ENCODE measurements around the gene NPRL2. TPM values are rescaled to one million over a fixed set of nuclear protein-coding genes. Genes with fewer than 3 reads are reported as not detected.

Gene NPRL2
- total RNA-seq, 2 experiments from 2014 or later, result 55.8 to 58.2 TPM

- H3K4me1 Mint-ChIP-seq, result peaks cover 32% of the 10 kb centered on the region
- POLR2A ChIA-PET, result interaction anchor here (0.8 to 10.5 kb wide), 15 partner anchors 9 to 536 kb away, joined by 3 to 439 read pairs (median 30); partner anchors contain the start of genes C3orf18, CISH, CYB561D2 and HEMK1
- no peak for DNase-seq
- peaks cover 41% of the 10 kb centered on the region for H3K36me3 Mint-ChIP-seq
- ATAC-seq (ENCODE audit: low read depth), result no peak
- H3K27me3 Mint-ChIP-seq, result no peaks in the 10 kb centered on the region
- no peaks in the 10 kb centered on the region for H3K9me3 Mint-ChIP-seq
- peak overlapping the region; percentile 99 for H3K4me3 Mint-ChIP-seq
- peak overlapping the region; percentile 99 for H3K27ac Mint-ChIP-seq
Measured at GRCh38 chr3:50339485-50340146, 11.0 kb downstream of the NPRL2 start.

DNA sequence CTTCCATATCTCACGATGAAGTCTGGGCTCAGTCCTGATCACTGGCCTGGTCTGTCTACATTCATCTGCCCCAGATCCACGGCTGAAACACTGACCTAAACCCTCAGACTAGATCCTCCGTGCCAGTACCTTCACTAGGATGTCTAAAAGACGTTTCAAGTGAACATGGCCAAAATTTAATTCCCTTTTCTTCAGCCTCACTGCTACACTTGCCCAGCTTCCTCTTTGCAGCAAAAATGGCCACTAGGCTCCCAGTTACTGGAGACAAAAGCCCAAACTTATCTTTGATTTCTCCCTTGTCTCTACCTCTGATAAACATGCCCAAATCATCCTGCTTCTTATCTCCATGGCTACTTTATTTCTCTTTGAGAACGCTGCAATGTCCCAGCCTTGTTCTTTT, 11.6 kb downstream of the NPRL2 start:
- peak overlapping the region; percentile 99 for H3K4me3 Mint-ChIP-seq

GRCh38 chr3:50337175-50337861, 13.3 kb downstream of the NPRL2 start:
- Mint-ChIP-seq H3K27me3 (no peaks in the 10 kb centered on the region), H3K9me3 (no peaks in the 10 kb centered on the region), H3K4me3 (peak overlapping the region; percentile 99), H3K27ac (peak overlapping the region; percentile 99), H3K4me1 (peaks cover 43% of the 10 kb centered on the region), H3K36me3 (peaks cover 50% of the 10 kb centered on the region)
- POLR2A ChIA-PET, result interaction anchor here (0.6 to 10.5 kb wide), 31 partner anchors 8 to 1935 kb away, joined by 3 to 439 read pairs (median 5); partner anchors contain the start of genes C3orf18, CISH, CYB561D2 and GNAI2
- peak; percentile 93 for DNase-seq
- peak; percentile 69 for ATAC-seq (ENCODE audit: low read depth)

More for the DNA sequence above, 11.6 kb downstream of the NPRL2 start:
- H3K27me3 Mint-ChIP-seq, result no peaks in the 10 kb centered on the region
- no peaks in the 10 kb centered on the region for H3K9me3 Mint-ChIP-seq
- DNase-seq (no peak), ATAC-seq (ENCODE audit: low read depth) (no peak)
- H3K27ac Mint-ChIP-seq, result peak overlapping the region; percentile 99
- POLR2A ChIA-PET, result interaction anchor here (0.6 to 10.5 kb wide), 12 partner anchors 10 to 988 kb away, joined by 3 to 439 read pairs (median 36); partner anchors contain the start of genes C3orf18, CISH, CYB561D2 and GNAI2
- peaks cover 38% of the 10 kb centered on the region for H3K4me1 Mint-ChIP-seq
- H3K36me3 Mint-ChIP-seq, result peaks cover 45% of the 10 kb centered on the region

DNA sequence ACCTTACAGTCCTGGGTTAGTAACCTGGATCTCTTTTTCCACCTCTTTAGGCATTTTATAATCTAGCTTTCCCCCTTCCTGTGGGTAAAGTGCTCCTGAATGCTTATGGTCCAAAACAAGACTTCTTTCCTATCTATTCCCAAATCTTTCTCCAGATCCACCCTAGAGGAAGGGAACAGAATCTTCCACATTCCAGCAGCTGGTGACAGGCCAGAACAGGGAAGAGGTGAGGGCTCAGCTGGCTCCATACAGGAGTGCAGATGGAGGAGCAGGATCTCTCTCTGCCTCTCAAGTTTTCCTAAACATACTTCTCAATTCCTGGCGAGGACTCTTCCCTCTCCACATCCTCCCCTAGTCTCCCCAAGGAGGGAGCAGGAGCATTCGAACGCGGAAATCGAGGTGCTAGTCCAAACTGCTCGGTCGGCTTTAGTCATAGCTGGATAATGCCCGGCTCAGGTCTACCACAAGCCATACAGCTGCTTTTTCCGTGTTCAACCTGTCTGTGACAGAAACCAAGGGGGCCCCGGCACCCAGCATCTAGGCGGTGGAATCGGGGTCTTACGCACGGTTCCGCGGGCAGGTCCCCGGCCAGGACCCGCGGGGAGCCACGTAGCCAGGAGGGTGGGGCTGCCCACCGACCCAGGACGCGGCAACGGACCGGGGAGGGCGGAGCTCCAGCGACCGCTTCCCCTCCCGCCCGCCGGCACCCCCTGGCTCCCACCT, 14.0 kb downstream of the NPRL2 start:
- H3K36me3 Mint-ChIP-seq, result peaks cover 55% of the 10 kb centered on the region
- no peaks in the 10 kb centered on the region for H3K9me3 Mint-ChIP-seq
- ATAC-seq (ENCODE audit: low read depth) (no peak), DNase-seq (no peak)
- H3K27me3 Mint-ChIP-seq, result no peaks in the 10 kb centered on the region
- peak overlapping the region; percentile 99 for H3K27ac Mint-ChIP-seq
- POLR2A ChIA-PET, result interaction anchor here (0.6 to 10.5 kb wide), 29 partner anchors 8 to 1049 kb away, joined by 3 to 439 read pairs (median 6); partner anchors contain the start of genes C3orf18, CISH, CYB561D2 and GNAI2
- peaks cover 38% of the 10 kb centered on the region for H3K4me1 Mint-ChIP-seq
- peak overlapping the region; percentile 99 for H3K4me3 Mint-ChIP-seq

GRCh38 chr3:50334339-50335075, 16.1 kb downstream of the NPRL2 start:
- Mint-ChIP-seq H3K27ac (peak overlapping the region; percentile 99), H3K9me3 (no peaks in the 10 kb centered on the region), H3K27me3 (no peaks in the 10 kb centered on the region), H3K4me1 (peaks cover 40% of the 10 kb centered on the region), H3K36me3 (peaks cover 63% of the 10 kb centered on the region), H3K4me3 (peak overlapping the region; percentile 74)
- ATAC-seq (ENCODE audit: low read depth), result no peak
- POLR2A ChIA-PET, result interaction anchor here (0.6 to 10.5 kb wide), 8 partner anchors 10 to 275 kb away, joined by 3 to 439 read pairs (median 4); partner anchors contain the start of genes CISH, CYB561D2, HEMK1 and HYAL3
- no peak for DNase-seq

DNA sequence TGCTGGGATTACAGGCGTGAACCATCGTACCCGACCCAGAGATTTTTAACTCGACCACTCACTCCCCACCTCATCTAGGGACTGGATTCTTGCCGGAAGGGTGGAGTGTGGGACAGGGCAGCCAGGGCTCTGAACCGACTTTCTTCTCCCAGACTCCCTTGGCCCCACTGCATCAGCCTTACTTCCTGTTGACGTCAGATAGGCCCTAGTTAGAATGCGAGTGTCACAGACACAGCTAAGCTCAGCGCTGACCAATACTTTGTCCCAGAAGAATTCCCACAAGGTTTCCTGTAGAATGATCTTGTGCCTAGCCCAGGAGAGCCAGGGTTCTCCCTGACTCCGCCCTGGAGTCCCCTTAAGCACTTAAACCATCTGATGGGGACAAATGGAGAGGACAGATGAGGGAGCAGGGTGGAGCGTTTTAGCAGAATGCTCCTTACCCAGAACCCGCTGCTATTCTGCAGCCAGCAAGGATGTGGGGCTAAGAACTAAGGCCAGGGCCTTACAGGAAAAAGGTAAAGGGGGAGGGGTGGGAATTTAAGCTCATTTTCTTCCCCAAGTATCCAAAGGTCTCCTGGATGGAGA, 16.7 kb downstream of the NPRL2 start:
- POLR2A ChIA-PET, result interaction anchor here (0.6 to 10.5 kb wide), 9 partner anchors 9 to 275 kb away, joined by 3 to 439 read pairs (median 4); partner anchors contain the start of genes CISH, CYB561D2, HEMK1 and HYAL3
- H3K4me3 Mint-ChIP-seq, result peak overlapping the region; percentile 74
- H3K27me3 Mint-ChIP-seq, result no peaks in the 10 kb centered on the region
- H3K9me3 Mint-ChIP-seq, result no peaks in the 10 kb centered on the region
- peak overlapping the region; percentile 99 for H3K27ac Mint-ChIP-seq
- H3K36me3 Mint-ChIP-seq, result peaks cover 57% of the 10 kb centered on the region
- ATAC-seq (ENCODE audit: low read depth) (no peak), DNase-seq (no peak)
- peaks cover 36% of the 10 kb centered on the region for H3K4me1 Mint-ChIP-seq

DNA sequence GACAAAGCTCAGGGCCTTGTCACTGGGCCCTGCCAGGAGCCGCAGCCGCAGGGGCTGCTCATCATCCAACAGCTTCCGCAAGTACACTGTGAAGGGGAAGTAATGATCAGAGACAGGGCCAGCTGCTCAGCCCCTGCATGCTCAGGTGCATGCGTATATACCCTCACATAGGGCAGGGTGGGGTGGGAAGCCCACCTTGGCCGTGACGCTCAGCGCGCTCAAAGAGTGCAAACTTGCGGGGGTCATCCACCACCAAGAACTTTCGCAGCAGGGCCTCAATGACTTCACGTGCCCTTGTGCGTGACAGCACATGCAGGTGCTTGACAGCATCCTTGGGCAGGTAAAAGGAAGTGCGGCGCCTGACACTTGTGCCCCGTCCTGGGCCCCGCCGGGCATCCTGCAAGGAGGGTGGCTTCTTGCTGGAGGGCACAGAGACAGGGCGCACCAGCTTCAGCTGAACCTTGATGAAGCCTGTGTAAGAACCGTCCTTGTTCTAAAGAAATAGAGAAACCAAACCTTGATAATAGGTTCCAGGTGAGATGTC, 19.1 kb downstream of the NPRL2 start:
- H3K27ac Mint-ChIP-seq, result peak overlapping the region; percentile 21
- peaks cover 41% of the 10 kb centered on the region for H3K36me3 Mint-ChIP-seq
- ATAC-seq (ENCODE audit: low read depth) (no peak), DNase-seq (no peak)
- no peak overlapping the region for H3K4me3 Mint-ChIP-seq
- POLR2A ChIA-PET, result interaction anchor here (1.3 to 4.9 kb wide), 3 partner anchors 9 to 39 kb away, joined by 4 to 30 read pairs (median 5); partner anchors contain the start of genes HYAL3, IFRD2, NAA80 and RASSF1
- no peaks in the 10 kb centered on the region for H3K9me3 Mint-ChIP-seq
- H3K4me1 Mint-ChIP-seq, result peaks cover 43% of the 10 kb centered on the region
- no peaks in the 10 kb centered on the region for H3K27me3 Mint-ChIP-seq

- H3K36me3 Mint-ChIP-seq, result peaks cover 30% of the 10 kb centered on the region
Measured at GRCh38 chr3:50330330-50330729, 20.2 kb downstream of the NPRL2 start.

GRCh38 chr3:50327943-50328691, 22.5 kb downstream of the NPRL2 start, which contains the start of gene TUSC2:
TSS of gene TUSC2 (minus strand) at chr3:50328223. CDS start at chr3:50328099, 124 bp downstream.
- peak; percentile 87 for ATAC-seq (ENCODE audit: low read depth)
- H3K4me3 Mint-ChIP-seq, result peak within 1 kb of the TSS; percentile 95
- H3K4me1 Mint-ChIP-seq, result peaks cover 23% of the 10 kb centered on the region
- H3K27me3 Mint-ChIP-seq, result no peaks in the 10 kb centered on the region
- peaks cover 19% of the 10 kb centered on the region for H3K36me3 Mint-ChIP-seq
- no peaks in the 10 kb centered on the region for H3K9me3 Mint-ChIP-seq
- H3K27ac Mint-ChIP-seq, result peak within 1 kb of the TSS; percentile 88
- peak; percentile 95 for DNase-seq
- POLR2A ChIA-PET, result interaction anchor here (1.0 to 4.9 kb wide), 16 partner anchors 9 to 239 kb away, joined by 3 to 76 read pairs (median 4); partner anchors contain the start of genes CYB561D2, HYAL3, IFRD2 and NAA80

More at GRCh38 chr3:50330330-50330729, 20.2 kb downstream of the NPRL2 start:
- DNase-seq, result no peak
- Mint-ChIP-seq H3K4me3 (no peak overlapping the region), H3K27ac (no peak overlapping the region), H3K4me1 (peaks cover 37% of the 10 kb centered on the region), H3K9me3 (no peaks in the 10 kb centered on the region), H3K27me3 (no peaks in the 10 kb centered on the region)
- POLR2A ChIA-PET, result interaction anchor here (0.5 to 4.9 kb wide), 4 partner anchors 7 to 1170 kb away, joined by 3 to 76 read pairs (median 18); partner anchors contain the start of genes DCAF1, IFRD2 and RASSF1
- ATAC-seq (ENCODE audit: low read depth), result no peak

GRCh38 chr3:50327129-50327528, 23.4 kb downstream of the NPRL2 start:
- Mint-ChIP-seq H3K27ac (peak overlapping the region; percentile 70), H3K4me3 (peak overlapping the region; percentile 95)
- DNase-seq, result no peak

GRCh38 chr3:50326182-50326541, 24.4 kb downstream of the NPRL2 start:
- peak overlapping the region; percentile 38 for H3K27ac Mint-ChIP-seq
- peaks cover 23% of the 10 kb centered on the region for H3K4me1 Mint-ChIP-seq
- H3K9me3 Mint-ChIP-seq, result no peaks in the 10 kb centered on the region
- ATAC-seq (ENCODE audit: low read depth) (no peak), DNase-seq (no peak)
- POLR2A ChIA-PET, result interaction anchor here (1.2 kb wide), 1 partner anchor 30 kb away, joined by 3 read pairs; no protein-coding TSS in a partner anchor
- no peak overlapping the region for H3K4me3 Mint-ChIP-seq
- H3K27me3 Mint-ChIP-seq, result no peaks in the 10 kb centered on the region
- peaks cover 13% of the 10 kb centered on the region for H3K36me3 Mint-ChIP-seq

More at GRCh38 chr3:50327129-50327528, 23.4 kb downstream of the NPRL2 start:
- peaks cover 23% of the 10 kb centered on the region for H3K4me1 Mint-ChIP-seq
- no peaks in the 10 kb centered on the region for H3K9me3 Mint-ChIP-seq
- H3K36me3 Mint-ChIP-seq, result peaks cover 17% of the 10 kb centered on the region
- H3K27me3 Mint-ChIP-seq, result no peaks in the 10 kb centered on the region
- POLR2A ChIA-PET, result interaction anchor here (1.2 to 4.9 kb wide), 8 partner anchors 9 to 35 kb away, joined by 3 to 76 read pairs (median 8); partner anchors contain the start of genes CYB561D2, HYAL3, IFRD2 and NAA80
- no peak for ATAC-seq (ENCODE audit: low read depth)

Data from activated naive CD8-positive, alpha-beta T cell treated with anti-CD3 and anti-CD28 coated beads, Interleukin-2, amount 10 ng/mL, durations not matched to agents 7 days and 5 days (primary cell).